NCI-H82 treated with DMSO at 0.1 percent for 48 hours (cell line): ENCODE results near the gene EHD4.

Experiments
- DNase-seq: peaks from one replicate; lab custom pipeline; 2025; ENCODE audit not compliant: unreplicated experiment; lab: John Stamatoyannopoulos, UW

Gene EHD4

GRCh38 chr15:41921639-41922038 is 50.7 kb downstream of the EHD4 start:
- no peak for DNase-seq

GRCh38 chr15:41921167-41921566 is 51.2 kb downstream of the EHD4 start:
- no peak for DNase-seq

- DNase-seq: no peak
These were observed 52.3 kb downstream of the EHD4 start for GRCh38 chr15:41919954-41920538.

GRCh38 chr15:41919201-41919820 is 53.0 kb downstream of the EHD4 start:
- no peak for DNase-seq

GRCh38 chr15:41918506-41919126 is 53.7 kb downstream of the EHD4 start:
- DNase-seq: no peak

- no peak for DNase-seq
These were observed 54.5 kb downstream of the EHD4 start for GRCh38 chr15:41917767-41918430.

GRCh38 chr15:41915255-41915994 is 56.9 kb downstream of the EHD4 start:
- no peak for DNase-seq

- no peak for DNase-seq
These were observed 57.9 kb downstream of the EHD4 start for GRCh38 chr15:41914411-41914810.

GRCh38 chr15:41913256-41913655 is 59.1 kb downstream of the EHD4 start:
- DNase-seq: no peak

GRCh38 chr15:41911691-41912345 is 60.5 kb downstream of the EHD4 start:
- no peak for DNase-seq

- no peak for DNase-seq
These were observed 63.5 kb downstream of the EHD4 start for GRCh38 chr15:41908736-41909461.

- DNase-seq: no peak
These were observed 65.2 kb downstream of the EHD4 start for GRCh38 chr15:41907141-41907540.

GRCh38 chr15:41906608-41907007 is 65.7 kb downstream of the EHD4 start:
- DNase-seq: no peak

- DNase-seq: no peak
These were observed 67.1 kb downstream of the EHD4 start for GRCh38 chr15:41905036-41905793.

- DNase-seq: no peak
These were observed 67.8 kb downstream of the EHD4 start for GRCh38 chr15:41904541-41905005.

GRCh38 chr15:41903782-41904181 is 68.6 kb downstream of the EHD4 start:
- no peak for DNase-seq

- no peak for DNase-seq
These were observed 70.9 kb downstream of the EHD4 start for GRCh38 chr15:41901431-41901830.

- no peak for DNase-seq
These were observed 71.6 kb downstream of the EHD4 start for GRCh38 chr15:41900526-41901380.
